Globus pallidus (tissue), 1 donor: ENCODE measurements around the gene F2RL2.
A peak's percentile ranks its signal among the peaks of the same experiment; 100 is the strongest.

Source experiments
- DNase-seq: peaks from one replicate; pipeline ENCODE4 v3.0.0-alpha.2; 2015; ENCODE audit warnings: low spot score

Gene F2RL2, protein sequence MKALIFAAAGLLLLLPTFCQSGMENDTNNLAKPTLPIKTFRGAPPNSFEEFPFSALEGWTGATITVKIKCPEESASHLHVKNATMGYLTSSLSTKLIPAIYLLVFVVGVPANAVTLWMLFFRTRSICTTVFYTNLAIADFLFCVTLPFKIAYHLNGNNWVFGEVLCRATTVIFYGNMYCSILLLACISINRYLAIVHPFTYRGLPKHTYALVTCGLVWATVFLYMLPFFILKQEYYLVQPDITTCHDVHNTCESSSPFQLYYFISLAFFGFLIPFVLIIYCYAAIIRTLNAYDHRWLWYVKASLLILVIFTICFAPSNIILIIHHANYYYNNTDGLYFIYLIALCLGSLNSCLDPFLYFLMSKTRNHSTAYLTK

GRCh38 chr5:76622973-76623596 is at the start of gene F2RL2:
F2RL2 (minus strand) TSS chr5:76623403; CDS start chr5:76623230, 173 bp downstream.
- no peak for DNase-seq

GRCh38 chr5:76672242-76672641 is 49.0 kb upstream of the F2RL2 start:
- DNase-seq: no peak

DNA sequence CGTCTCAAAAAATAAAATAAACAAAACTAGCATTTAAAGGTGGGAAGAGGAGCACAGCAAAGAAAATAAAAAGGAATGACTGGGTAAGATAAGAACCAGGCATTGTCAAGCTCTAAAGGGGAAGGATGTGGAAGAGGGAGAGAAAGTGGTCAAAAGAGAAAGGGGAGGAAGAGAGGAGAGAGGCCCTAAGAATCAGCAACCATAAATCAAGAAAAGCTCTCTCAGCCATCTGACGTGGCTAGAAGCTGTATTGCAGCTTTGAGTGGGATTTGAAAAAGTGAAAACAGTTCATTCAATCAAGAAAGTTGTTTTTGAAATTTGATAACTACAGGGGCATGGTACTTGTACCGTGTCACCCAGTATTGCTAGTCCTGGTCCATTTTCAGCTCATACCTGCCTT is 47.3 kb upstream of the F2RL2 start:
- no peak for DNase-seq

DNA sequence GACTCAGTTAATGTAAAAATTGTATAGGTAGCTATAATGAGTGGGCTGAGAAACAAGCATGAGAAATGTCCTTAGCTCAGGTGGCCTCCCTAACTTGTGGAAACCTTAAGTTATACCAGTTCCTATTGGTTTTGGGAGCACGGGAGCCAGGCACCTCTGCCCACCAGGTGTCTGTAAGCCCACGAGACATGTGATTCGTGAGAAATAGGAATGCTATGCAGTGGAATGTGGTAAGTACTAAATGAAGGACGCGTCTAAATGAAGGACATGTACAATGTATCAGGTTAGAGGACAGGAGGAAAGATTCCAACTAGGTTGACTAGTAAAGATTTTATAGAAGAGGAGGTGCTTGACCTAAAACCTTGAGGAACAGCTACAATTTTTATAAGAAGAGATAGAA is 46.0 kb upstream of the F2RL2 start:
- DNase-seq: no peak

DNA sequence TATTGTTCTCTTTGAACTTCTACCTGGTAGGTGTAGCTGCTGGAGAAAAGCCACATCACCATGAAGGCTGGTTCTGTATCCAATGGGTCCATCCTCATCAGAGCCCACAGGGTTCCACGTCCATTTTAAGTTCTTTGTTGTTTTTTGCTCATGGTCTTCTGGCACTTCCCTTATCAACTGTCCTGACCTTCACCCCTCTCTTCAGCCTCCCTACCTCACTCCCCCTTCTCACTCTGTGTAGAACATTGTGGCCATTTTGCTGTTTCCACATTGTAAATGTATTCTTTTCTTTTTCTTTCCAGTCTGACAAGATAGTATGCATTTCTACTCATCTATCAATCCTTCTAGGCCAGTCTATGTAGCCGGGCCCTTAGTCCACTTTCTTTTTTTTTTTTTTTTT is 44.3 kb upstream of the F2RL2 start:
- DNase-seq: no peak

DNA sequence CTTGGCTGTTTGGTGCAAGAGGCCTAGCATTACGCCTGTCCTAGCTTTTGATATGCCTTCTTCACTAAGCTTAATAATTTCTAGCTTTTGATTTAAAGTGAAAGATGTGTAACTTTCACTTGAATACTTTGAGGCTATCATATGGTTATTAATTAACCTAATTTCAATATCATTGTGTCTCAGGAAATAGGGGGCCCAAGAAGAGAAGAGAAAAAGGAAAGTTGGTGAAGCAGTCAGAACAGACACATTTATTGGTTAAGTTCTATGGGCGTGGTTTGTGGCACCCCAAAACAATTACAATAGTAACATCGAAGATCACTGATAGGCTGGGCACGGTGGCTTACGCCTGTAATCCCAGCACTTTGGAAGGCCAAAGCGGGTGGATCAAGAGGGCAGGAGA is 40.9 kb upstream of the F2RL2 start:
- no peak for DNase-seq

- no peak for DNase-seq
These were observed 40.4 kb upstream of the F2RL2 start for GRCh38 chr5:76663573-76663972.

DNA sequence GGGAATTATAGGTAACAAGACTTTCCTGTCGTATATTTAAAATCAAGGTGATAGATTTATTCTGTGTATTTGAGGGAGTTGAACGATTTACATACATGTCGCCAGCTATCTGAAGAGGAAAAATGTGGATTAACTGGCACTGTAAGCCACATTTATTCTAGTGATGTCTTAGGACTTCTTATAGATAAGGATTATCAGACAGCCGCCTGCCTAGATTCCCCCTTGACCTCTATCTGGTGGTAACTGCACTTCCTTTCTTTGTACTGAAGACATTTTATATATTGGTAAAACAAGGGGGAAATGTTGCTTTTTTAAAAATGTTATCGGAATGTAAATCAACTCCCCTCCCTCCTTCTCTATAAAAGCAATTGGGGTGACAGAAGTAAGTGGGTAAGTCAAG is 39.3 kb upstream of the F2RL2 start:
- no peak for DNase-seq

DNA sequence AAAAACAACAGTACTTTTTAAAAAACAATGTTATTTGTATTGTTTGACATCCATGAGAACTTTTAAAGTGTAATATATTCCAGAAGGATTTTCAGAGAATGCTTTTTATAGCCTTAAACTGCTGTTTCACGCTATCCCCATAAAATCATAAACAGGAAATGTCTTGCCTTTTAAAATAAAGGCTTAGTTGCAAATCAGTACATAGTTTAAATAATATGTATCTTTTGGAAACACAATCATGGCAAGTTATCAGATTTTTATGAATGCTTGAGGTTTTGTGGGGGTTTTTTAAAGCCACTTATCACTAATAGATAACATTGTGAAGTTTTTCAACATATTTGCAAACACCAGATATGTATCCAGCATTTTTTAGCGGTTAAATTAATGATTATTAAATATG is 37.2 kb upstream of the F2RL2 start:
- no peak for DNase-seq

- DNase-seq: no peak
These were observed 34.6 kb upstream of the F2RL2 start for GRCh38 chr5:76657683-76658311.

GRCh38 chr5:76657091-76657490 is 33.9 kb upstream of the F2RL2 start:
- no peak for DNase-seq

DNA sequence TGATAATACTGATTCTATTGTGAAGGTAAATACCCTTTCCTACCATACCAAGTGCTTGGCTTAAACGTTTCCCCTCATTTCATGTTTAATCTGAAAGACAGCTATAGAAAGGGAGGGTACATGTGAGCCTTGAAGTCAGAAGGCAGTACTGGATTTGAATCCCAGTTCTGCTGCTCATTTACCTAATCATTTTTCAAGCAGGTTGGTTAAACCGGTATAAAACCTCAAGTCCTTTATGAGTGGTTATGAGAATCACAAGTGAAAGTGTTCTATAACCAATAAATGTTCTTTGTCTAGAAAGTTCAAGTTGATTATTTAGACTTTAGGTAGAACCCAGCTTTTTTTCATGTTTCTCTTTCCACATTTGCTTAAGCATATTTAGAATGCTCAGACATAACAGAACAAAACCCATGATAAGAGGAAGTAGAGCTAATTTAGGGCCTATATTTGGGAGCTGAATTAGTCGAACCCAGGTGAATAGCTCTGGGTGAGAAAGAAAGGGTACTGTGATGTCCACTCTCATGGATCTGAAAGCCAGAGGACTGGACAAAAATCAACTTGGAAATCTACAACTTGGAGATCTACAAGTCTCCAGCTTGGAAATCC is 29.7 kb upstream of the F2RL2 start:
- no peak for DNase-seq

DNA sequence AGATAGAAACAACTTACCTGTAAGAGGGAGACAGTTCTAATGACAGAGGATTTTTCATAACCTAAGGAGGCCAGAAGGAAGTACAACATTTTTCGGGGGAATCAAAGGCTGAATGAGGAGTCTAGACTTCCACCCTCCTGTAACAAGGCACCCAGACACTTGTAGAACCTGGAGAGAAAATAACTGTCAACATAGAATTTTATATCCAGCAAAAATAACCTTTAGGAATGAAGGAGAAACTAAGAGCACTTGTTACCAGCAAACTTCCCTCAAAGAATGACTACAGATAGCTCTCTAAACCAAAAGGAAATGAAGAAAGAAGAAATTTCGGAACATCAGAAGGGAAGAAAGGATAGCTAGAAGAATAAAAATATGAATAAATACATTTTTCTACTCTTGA is 25.9 kb upstream of the F2RL2 start:
- DNase-seq: no peak

GRCh38 chr5:76643371-76643770 is 20.2 kb upstream of the F2RL2 start:
- DNase-seq: no peak

- DNase-seq: no peak
These were observed 19.3 kb upstream of the F2RL2 start for GRCh38 chr5:76642390-76643040.

DNA sequence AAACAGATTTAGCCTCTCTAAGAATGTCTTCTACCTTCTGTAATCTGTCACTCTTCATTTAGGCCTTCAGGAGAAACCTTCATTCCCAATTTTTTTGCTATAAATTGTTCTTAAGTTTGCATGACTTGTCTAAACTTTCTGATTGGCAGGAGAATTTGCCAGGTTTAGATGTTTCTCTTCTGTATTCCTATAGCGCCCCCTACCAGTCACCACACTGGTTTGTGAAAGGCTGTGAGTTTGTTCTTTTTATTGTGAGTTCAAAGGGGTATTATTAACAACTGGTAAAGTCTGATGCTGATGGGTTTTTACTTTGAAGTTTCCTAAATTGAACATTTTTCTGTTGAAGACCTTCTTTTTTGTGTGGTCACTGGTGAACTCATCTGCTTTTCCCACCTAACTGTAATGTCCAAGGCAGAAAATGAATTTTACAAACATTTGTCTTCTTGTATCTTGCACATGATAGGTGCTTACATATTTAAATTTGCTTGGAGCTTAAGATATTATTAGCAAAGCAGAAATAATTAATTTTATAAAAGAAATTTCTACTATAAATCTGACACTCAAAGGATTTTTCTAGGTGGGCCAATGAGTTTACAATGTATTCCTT is 18.4 kb upstream of the F2RL2 start:
- DNase-seq: peak; percentile 40

DNA sequence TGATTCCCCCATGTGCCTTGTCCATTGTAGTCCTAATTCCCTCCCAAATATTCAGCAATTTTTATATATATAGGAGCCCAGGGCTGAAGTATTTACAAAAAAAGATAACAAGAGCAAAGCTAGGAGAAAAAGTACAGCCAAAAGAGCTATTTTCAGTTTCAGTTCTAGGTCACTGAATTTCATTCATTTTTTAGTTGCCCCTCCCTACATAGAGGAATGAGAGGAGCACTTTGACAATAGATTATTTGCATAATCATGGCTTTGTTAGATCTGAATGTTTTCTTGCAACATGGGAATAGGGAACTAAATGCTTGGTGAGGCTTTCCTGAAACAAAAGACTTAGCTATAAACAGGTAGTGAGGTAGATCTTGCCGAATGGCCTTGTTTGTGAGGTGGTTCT is 15.3 kb upstream of the F2RL2 start:
- DNase-seq: no peak

DNA sequence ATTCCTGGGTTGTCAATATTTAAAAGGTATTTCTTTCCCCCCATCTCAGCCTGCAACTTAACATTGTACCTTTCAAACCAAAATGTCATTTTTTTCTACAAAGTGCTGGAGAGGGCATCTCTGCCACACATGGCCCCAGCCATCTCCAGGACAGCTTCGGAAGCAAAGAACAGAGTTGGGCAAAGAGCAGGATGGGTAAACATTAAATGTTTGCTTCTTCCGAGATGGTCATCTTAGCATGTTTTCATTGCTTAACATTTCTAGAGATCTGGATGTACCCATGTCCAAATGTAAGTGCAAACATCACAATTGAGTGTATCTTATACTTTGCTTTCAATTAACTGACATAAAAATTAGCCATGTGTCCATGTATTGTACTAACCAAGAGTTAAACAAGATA is 14.3 kb upstream of the F2RL2 start:
- DNase-seq: no peak

DNA sequence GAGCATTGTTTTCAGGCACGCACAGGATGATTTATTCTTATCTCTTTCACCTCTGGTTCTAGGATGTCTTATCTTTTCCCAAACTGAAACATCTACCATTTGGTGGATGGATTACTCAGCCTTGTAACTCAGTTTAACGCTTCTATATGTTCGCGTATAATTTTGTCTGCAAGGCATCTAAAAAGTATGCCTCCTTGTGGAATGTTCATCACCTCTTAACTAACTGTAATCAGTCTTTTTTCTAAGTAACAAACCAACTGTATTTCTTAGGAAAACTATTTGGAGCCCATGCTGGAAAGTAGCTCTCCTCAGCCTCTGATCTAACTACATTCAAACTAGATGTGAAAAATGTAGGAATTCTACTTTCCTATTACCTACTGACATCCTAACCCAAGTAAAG is 11.5 kb upstream of the F2RL2 start:
- DNase-seq: no peak

GRCh38 chr5:76626738-76627137 is 3.5 kb upstream of the F2RL2 start:
- DNase-seq: no peak

- DNase-seq: no peak
These were observed 2.0 kb upstream of the F2RL2 start for GRCh38 chr5:76625087-76625815.
